H1 (cell line): Measurements from ENCODE around the gene BCAS3. TPM values are rescaled to one million over a fixed set of nuclear protein-coding genes. Genes with fewer than 3 reads are reported as not detected.

ENCODE experiments used
- CTCF ChIA-PET: fragments of 300-600 bp; sonication (Branson Sonifier 250); formaldehyde crosslinking; loops from one replicate; lab custom pipeline; 2021; ENCODE audit not compliant: partially characterized antibody; lab: Charles Lee
- POLR2A ChIA-PET: fragments of 300-600 bp; sonication (Branson Sonifier 250); formaldehyde crosslinking; loops from one replicate; lab custom pipeline; 2021; ENCODE audit warnings: inconsistent platforms; ENCODE audit not compliant: partially characterized antibody; lab: Charles Lee
- DNase-seq, 2 experiments: peaks; one replicate each; pipeline versions ENCODE4 v3.0.0 to v3.0.0-alpha.2; 2010 to 2022; ENCODE audit warnings: low spot score in 2 of 2, low read depth in 1 of 2, mixed read lengths in 1 of 2
- FAIRE-seq: peaks from 2 replicates; lab custom pipeline; 2011; peaks lifted over from hg19 to GRCh38; lab: Jason Lieb, UNC
- H2AFZ ChIP-seq: 2 replicates; pipeline ENCODE4 v1.8.1; 2012; ENCODE audit warnings: low read length, inconsistent platforms
- H2AK5ac ChIP-seq: 2 replicates; pipeline ENCODE4 v1.6.1; 2013; ENCODE audit warnings: low read depth, low read length
- H2BK120ac ChIP-seq: replicated peaks from 2 replicates; pipeline ENCODE3; 2013; ENCODE audit warnings: low read depth, low read length, inconsistent platforms
- H2BK12ac ChIP-seq: 2 replicates; pipeline ENCODE4 v1.6.1; 2013; ENCODE audit warnings: low read depth, low read length
- H2BK15ac ChIP-seq: 2 replicates; pipeline ENCODE4 v1.6.1; 2013; ENCODE audit warnings: low read length
- H2BK20ac ChIP-seq: 2 replicates; pipeline ENCODE4 v1.6.1; 2013; ENCODE audit warnings: low read length
- H2BK5ac ChIP-seq: 2 replicates; pipeline ENCODE4 v1.6.1; 2013; ENCODE audit warnings: low read depth, low read length
- H3K14ac ChIP-seq: 2 replicates; pipeline ENCODE4 v1.6.1; 2013; ENCODE audit warnings: inconsistent platforms; ENCODE audit not compliant: insufficient read length
- H3K18ac ChIP-seq: 2 replicates; pipeline ENCODE4 v1.6.1; 2013; ENCODE audit warnings: low read length; ENCODE audit errors: extremely low read depth
- H3K23ac ChIP-seq: 2 replicates; pipeline ENCODE4 v1.6.1; 2013; ENCODE audit warnings: inconsistent platforms; ENCODE audit not compliant: insufficient read length
- H3K23me2 ChIP-seq: 2 replicates; pipeline ENCODE4 v1.6.1; 2013; ENCODE audit warnings: low read depth, low read length
- H3K27ac ChIP-seq: 2 replicates; pipeline ENCODE4 v1.6.1; 2011; ENCODE audit warnings: low read depth, low read length, inconsistent platforms
- H3K27me3 ChIP-seq, 4 experiments: replicated peaks in 1 of 4; 1 replicate in 1 of 4; 2 replicates in 3 of 4; pipeline versions ENCODE4 v1.6.1 to v1.8.1; 2011 to 2013; ENCODE audit warnings: low read length in 3 of 4, mild to moderate bottlenecking in 3 of 4, inconsistent platforms in 2 of 4, mixed read lengths in 2 of 4, moderate library complexity in 1 of 4; ENCODE audit not compliant: control insufficient read depth in 3 of 4, insufficient read depth in 3 of 4; ENCODE audit errors: extremely low read depth in 1 of 4
- H3K36me3 ChIP-seq, 4 experiments: 2 replicates each; pipeline versions ENCODE4 v1.6.1 to v1.8.1; 2011 to 2013; ENCODE audit warnings: mild to moderate bottlenecking in 4 of 4, low read length in 3 of 4, moderate library complexity in 2 of 4, control low read depth in 1 of 4, inconsistent platforms in 1 of 4; ENCODE audit not compliant: insufficient read depth in 4 of 4, control insufficient read depth in 2 of 4
- H3K4ac ChIP-seq: replicated peaks from 2 replicates; pipeline ENCODE3; 2013; ENCODE audit warnings: low read length, low read depth, mixed read lengths, inconsistent platforms; ENCODE audit not compliant: insufficient read length
- H3K4me1 ChIP-seq, 4 experiments: replicated peaks in 1 of 4; 1 replicate in 1 of 4; 2 replicates in 3 of 4; pipeline versions ENCODE4 v1.6.1 to v1.8.1; 2011 to 2013; ENCODE audit warnings: low read length in 3 of 4, inconsistent platforms in 2 of 4, mixed read lengths in 1 of 4; ENCODE audit not compliant: insufficient read depth in 4 of 4, control insufficient read depth in 3 of 4
- H3K4me2 ChIP-seq, 2 experiments: 2 replicates each; pipeline versions ENCODE4 v1.6.1 to v1.8.1; 2011 to 2013; ENCODE audit warnings: low read depth in 2 of 2, low read length in 2 of 2, control low read depth in 1 of 2, inconsistent platforms in 1 of 2, mild to moderate bottlenecking in 1 of 2; ENCODE audit not compliant: insufficient read depth in 1 of 2
- H3K4me3 ChIP-seq, 4 experiments: fragments of 200-600, 300-600 bp in 1 of 4; sonication (generic), shearing (Covaris generic), sonication (Bioruptor Twin) in 1 of 4; 2 replicates each; pipeline versions ENCODE4 v1.5.1 to v1.8.1; 2011 to 2016; ENCODE audit warnings: low read length in 4 of 4, low read depth in 3 of 4, control low read depth in 2 of 4, inconsistent platforms in 2 of 4, mild to moderate bottlenecking in 2 of 4, mixed read lengths in 1 of 4, moderate library complexity in 1 of 4; ENCODE audit not compliant: insufficient read depth in 2 of 4; ENCODE audit errors: extremely low read depth in 1 of 4
- H3K56ac ChIP-seq: replicated peaks from 2 replicates; pipeline ENCODE3; 2013; ENCODE audit warnings: low read depth, mild to moderate bottlenecking, mixed read lengths, low read length, inconsistent platforms; ENCODE audit not compliant: insufficient read length
- H3K79me1 ChIP-seq: 2 replicates; pipeline ENCODE4 v1.6.1; 2013; ENCODE audit warnings: low read depth, low read length, control low read depth
- H3K79me2 ChIP-seq, 2 experiments: 2 replicates each; pipeline versions ENCODE4 v1.6.1 to v1.8.1; 2012 to 2013; ENCODE audit warnings: low read length in 2 of 2, mild to moderate bottlenecking in 2 of 2, inconsistent platforms in 1 of 2; ENCODE audit not compliant: insufficient read depth in 2 of 2, control insufficient read depth in 1 of 2
- H3K9ac ChIP-seq, 4 experiments: replicated peaks in 1 of 4; 1 replicate in 1 of 4; 2 replicates in 3 of 4; pipeline versions ENCODE4 v1.6.1 to v1.8.1; 2011 to 2013; ENCODE audit warnings: low read depth in 3 of 4, low read length in 3 of 4, control low read depth in 2 of 4, mild to moderate bottlenecking in 2 of 4, moderate library complexity in 2 of 4, inconsistent platforms in 1 of 4; ENCODE audit errors: extremely low read depth in 1 of 4
- H3K9me3 ChIP-seq, 2 experiments: 2 replicates each; pipeline versions ENCODE4 v1.6.1 to v1.8.1; 2012 to 2013; ENCODE audit warnings: mild to moderate bottlenecking in 2 of 2, moderate library complexity in 2 of 2, control low read depth in 1 of 2, inconsistent platforms in 1 of 2, low read depth in 1 of 2, low read length in 1 of 2, mixed read lengths in 1 of 2; ENCODE audit not compliant: insufficient read depth in 2 of 2
- H4K20me1 ChIP-seq, 2 experiments: replicated peaks in 1 of 2; 2 replicates each; pipeline versions ENCODE3 to v1.8.1; 2011 to 2013; ENCODE audit warnings: inconsistent platforms in 2 of 2, low read length in 2 of 2, mild to moderate bottlenecking in 1 of 2; ENCODE audit not compliant: insufficient read depth in 2 of 2, control insufficient read depth in 1 of 2
- H4K5ac ChIP-seq: 2 replicates; pipeline ENCODE4 v1.6.1; 2013; ENCODE audit warnings: low read length, low read depth, mixed read lengths, inconsistent platforms; ENCODE audit not compliant: insufficient read length
- H4K8ac ChIP-seq: 2 replicates; pipeline ENCODE4 v1.8.0; 2013; ENCODE audit warnings: mild to moderate bottlenecking, moderate library complexity, low read length, inconsistent platforms; ENCODE audit not compliant: insufficient read depth; ENCODE audit errors: extremely low read depth
- H4K91ac ChIP-seq: replicated peaks from 2 replicates; pipeline ENCODE3; 2013; ENCODE audit warnings: low read length, mixed read lengths, inconsistent platforms; ENCODE audit not compliant: insufficient read length
- ASH2L ChIP-seq: fragments of 200-600, 300-600 bp; sonication (generic); IDR thresholded peaks from one replicate; pipeline ENCODE4 v1.7.1; 2017; ENCODE audit warnings: low read length
- WGBS, 2 experiments: shearing (Covaris generic) in 1 of 2; methylation state at CpG; one replicate each; pipeline versions ENCODE4 v1.1.6 to v1.1.7; 2013 to 2015; ENCODE audit warnings: low lambda C conversion rate in 2 of 2, mixed read lengths in 2 of 2, inconsistent platforms in 1 of 2, low coverage in 1 of 2, missing lambda C conversion rate in 1 of 2; ENCODE audit not compliant: insufficient replicate concordance in 2 of 2, insufficient coverage in 1 of 2, insufficient read length in 1 of 2; ENCODE audit errors: extremely low coverage in 1 of 2, missing lambda C conversion rate in 1 of 2; 5-methylcytosine and 5-hydroxymethylcytosine counted together
- polyA plus RNA-seq, 7 experiments: library from polyadenylated mRNA; depleted of rRNA in 3 of 7; stranded (reverse) in 5 of 7; unstranded in 2 of 7; fragments of >200 nt in 5 of 7; fragments of 200-250 nt in 2 of 7; gene quantifications; 1 replicate in 5 of 7; 2 replicates in 1 of 7; 4 replicates in 1 of 7; pipeline versions ENCODE4 v1.2.1 to v1.2.3, GENCODE V29; 2011 to 2013; ENCODE audit warnings: missing spikeins in 2 of 7, mixed read lengths in 2 of 7
- total RNA-seq: library from RNA; stranded (reverse); fragmentation: NEBNext Ultra II Directional; extraction: Animal tissue kit (Norgen Biotek cat#: 25700); gene quantifications from 2 replicates; pipeline ENCODE4 v1.2.1, GENCODE V29; 2021

BCAS3 gene
- total and polyA plus RNA-seq, 2 of the 8 experiments (the other 6 are each of a cell fraction or from before 2014, with no cell fraction given), result 9.9 to 13.3 TPM

DNA sequence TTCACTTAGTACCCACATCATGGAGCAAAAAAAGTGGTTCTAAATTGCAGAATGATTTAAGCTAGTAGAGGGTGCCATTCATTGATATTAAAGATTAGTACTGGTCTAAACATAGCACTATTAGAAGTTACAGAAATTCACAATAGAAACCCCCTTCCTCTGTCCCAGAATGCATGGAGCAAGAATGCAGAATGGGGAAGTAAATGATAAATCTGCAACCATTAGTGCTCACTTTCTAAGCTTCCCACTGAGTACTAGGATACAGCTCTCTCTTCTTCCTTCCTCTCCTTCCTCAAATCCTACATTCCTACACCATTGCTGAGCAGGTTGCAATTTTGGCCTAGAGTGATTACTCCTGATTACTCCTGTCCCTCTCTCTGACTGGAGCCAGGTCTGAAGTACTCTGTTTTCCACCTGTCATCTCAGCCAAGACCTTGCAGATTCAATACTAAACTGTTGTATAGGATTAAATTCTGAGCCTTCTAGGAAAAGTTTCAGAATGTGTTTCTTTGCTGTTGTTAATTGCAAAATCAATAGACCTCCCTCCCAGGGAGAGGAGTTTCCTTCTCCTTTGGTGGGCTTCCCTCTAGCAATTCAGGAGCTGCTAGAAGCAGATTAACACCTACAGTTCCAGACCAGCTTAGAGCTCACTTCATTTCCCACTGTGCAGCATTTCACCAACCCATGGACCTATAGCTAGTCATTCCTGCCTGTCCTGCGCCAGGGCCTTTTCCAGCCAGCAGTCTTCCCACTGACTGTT lies 556.5 kb downstream of the BCAS3 start:
- no peaks in the 10 kb centered on the region for H3K79me1 ChIP-seq
- no peak overlapping the region for H2BK15ac ChIP-seq
- POLR2A ChIA-PET, result interaction anchor here (1.1 kb wide), 1 partner anchor 51 kb away, joined by 3 read pairs; no protein-coding TSS in a partner anchor
- FAIRE-seq, result no peak
- H2AFZ ChIP-seq, result no peak overlapping the region
- H2BK20ac ChIP-seq, result no peak overlapping the region
- no peak overlapping the region for H2BK5ac ChIP-seq
- no peak overlapping the region for H3K4me2 ChIP-seq
- H3K23me2 ChIP-seq, result no peaks in the 10 kb centered on the region
- no peak overlapping the region for H3K56ac ChIP-seq
- no peak for DNase-seq
- no peaks in the 10 kb centered on the region for H3K27me3 ChIP-seq
- no peaks in the 10 kb centered on the region for H3K36me3 ChIP-seq
- H4K8ac ChIP-seq, result no peak overlapping the region
- no peak overlapping the region for H4K5ac ChIP-seq
- no peak overlapping the region for H2AK5ac ChIP-seq
- H3K9me3 ChIP-seq, result no peaks in the 10 kb centered on the region
- no peak overlapping the region for H2BK12ac ChIP-seq
- no peak overlapping the region for H3K4me3 ChIP-seq
- no peak overlapping the region for H3K27ac ChIP-seq
- no peak overlapping the region for H2BK120ac ChIP-seq
- no peak overlapping the region for H3K14ac ChIP-seq
- no peak overlapping the region for H3K4ac ChIP-seq
- TF ChIP-seq ASH2L, result no peak
- H3K23ac ChIP-seq, result no peak overlapping the region
- CTCF ChIA-PET, result interaction anchor here (0.7 to 1.3 kb wide), 4 partner anchors 11 to 163 kb away, joined by 3 read pairs; no protein-coding TSS in a partner anchor
- H3K18ac ChIP-seq, result no peak overlapping the region
- H3K79me2 ChIP-seq, result no peaks in the 10 kb centered on the region
- H4K20me1 ChIP-seq, result no peaks in the 10 kb centered on the region
- H3K4me1 ChIP-seq, result peaks cover 0 to 2% (median 0%) of the 10 kb centered on the region in 4 experiments; a peak in 2 of 7 replicates
- H3K9ac ChIP-seq, result no peak overlapping the region; a peak in 1 of 7 replicates
- H4K91ac ChIP-seq, result no peak overlapping the region
- 89% methylated on average over 1 of the region's 1 CpG; no CpG with 5 or more reads in 1 of the 2 experiments for WGBS, 2 experiments
